Kidney (tissue), 14 donors: ENCODE measurements around the gene JPH3. TPM values are rescaled to one million over a fixed set of nuclear protein-coding genes. Genes with fewer than 3 reads are reported as not detected.
A peak's percentile ranks its signal among the peaks of the same experiment; 100 is the strongest.

Experiments
- DNase-seq, 5 donors: peaks; one replicate each; pipeline ENCODE4 v3.0.0-alpha.2; 2013 to 2020
- FAIRE-seq: peaks from 2 replicates; lab custom pipeline; 2012; peaks lifted over from hg19 to GRCh38; lab: Jason Lieb, UNC
- H3K27ac ChIP-seq, 2 donors: one replicate each; pipeline ENCODE4 v1.7.0; 2013; ENCODE audit warnings: low read depth in 2 of 2, low read length in 2 of 2, inconsistent platforms in 1 of 2
- H3K27me3 ChIP-seq: one replicate; pipeline ENCODE4 v1.7.1; 2013; ENCODE audit warnings: low read length, inconsistent platforms; ENCODE audit not compliant: control insufficient read depth, insufficient read depth
- H3K36me3 ChIP-seq, 3 donors: one replicate each; pipeline versions ENCODE4 v1.7.0 to v1.7.1; 2013; ENCODE audit warnings: low read length in 3 of 3, control low read depth in 1 of 3, inconsistent platforms in 1 of 3; ENCODE audit not compliant: insufficient read depth in 3 of 3, control insufficient read depth in 2 of 3
- H3K4me1 ChIP-seq, 3 donors: one replicate each; pipeline versions ENCODE4 v1.7.0 to v1.7.1; 2013; ENCODE audit warnings: low read length in 3 of 3, inconsistent platforms in 1 of 3, low read depth in 1 of 3; ENCODE audit not compliant: control insufficient read depth in 2 of 3, insufficient read depth in 2 of 3
- H3K4me3 ChIP-seq, 3 donors: one replicate each; pipeline versions ENCODE4 v1.7.0 to v1.8.1; 2013; ENCODE audit warnings: low read length in 3 of 3, control low read depth in 1 of 3, inconsistent platforms in 1 of 3
- H3K9ac ChIP-seq, 3 donors: one replicate each; pipeline versions ENCODE4 v1.7.0 to v1.7.1; 2013; ENCODE audit warnings: low read length in 3 of 3, control low read depth in 1 of 3, inconsistent platforms in 1 of 3
- H3K9me3 ChIP-seq, 3 donors: one replicate each; pipeline versions ENCODE4 v1.7.0 to v1.7.1; 2013; ENCODE audit warnings: low read length in 3 of 3, control low read depth in 1 of 3, inconsistent platforms in 1 of 3; ENCODE audit not compliant: control insufficient read depth in 2 of 3, insufficient read depth in 1 of 3
- intact Hi-C: fragments of 100-400 bp; cut with DNase I; formaldehyde crosslinking; loops from one replicate; pipeline ENCODE4 v1.11.1; 2022
- polyA plus RNA-seq: library from polyadenylated mRNA; stranded (reverse); fragments of 350-450 nt; fragmentation: Illumina TruSeq; extraction: RNeasy Lipid Tissue Mini Kit (QIAGEN cat#74804); gene quantifications from one replicate; pipeline ENCODE4 v1.2.3, GENCODE V29; 2014; ENCODE audit warnings: low read depth, low replicate concordance; ENCODE audit not compliant: insufficient read depth
- total RNA-seq: library from RNA; stranded (reverse); fragmentation: NEBNext Ultra II Directional; extraction: Animal tissue kit (Norgen Biotek cat#: 25700); gene quantifications from one replicate; pipeline ENCODE4 v1.2.1, GENCODE V29; 2021
- TF ChIP-seq, protein P1 (sequence below): IDR thresholded peaks from 3 replicates; pipeline ENCODE4 v1.5.1; 2012; ENCODE audit warnings: mild to moderate bottlenecking, moderate library complexity, borderline replicate concordance; ENCODE audit not compliant: insufficient read depth; ENCODE audit errors: extremely low read depth
- donor health status: control.
- donor health status: control.
- donor health status: control.
- donor health status: control.
- donor health status: control.
- donor health status: DM: yes; HTN: yes; CAD: no.
- donor health status: Normal renal cell carcinoma (clear cell type).

Gene JPH3
- total and polyA plus RNA-seq, 2 donors from 2014 or later: 0.69 TPM; not detected in 1

DNA sequence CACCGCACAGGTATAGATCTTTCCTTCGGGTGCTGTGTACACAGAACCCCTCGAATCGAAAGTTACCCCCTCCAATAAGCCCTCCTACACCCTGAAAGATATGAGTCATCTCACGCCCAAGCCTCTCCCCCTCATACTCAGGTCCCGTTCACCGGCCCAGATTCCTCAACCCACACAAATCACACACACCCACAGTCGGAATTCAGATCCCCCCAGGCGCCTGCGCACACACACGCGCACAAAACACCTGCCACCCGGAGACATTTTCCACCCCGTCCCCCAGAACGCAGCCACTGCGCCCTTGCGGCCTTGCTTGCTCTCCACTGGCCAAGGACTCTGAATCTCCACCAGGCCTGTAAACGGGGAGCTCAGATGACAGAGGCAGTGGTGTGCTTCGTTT lies 4.9 kb downstream of the JPH3 start:
- peak in 1 of 5 donors; percentile 22 for DNase-seq
- peaks cover 0 to 2% (median 0%) of the 10 kb centered on the region in 3 donors for H3K4me1 ChIP-seq
- no peak overlapping the region for H3K4me3 ChIP-seq
- no peaks in the 10 kb centered on the region for H3K36me3 ChIP-seq
- H3K9ac ChIP-seq: no peak overlapping the region
- intact Hi-C loops: no loop called here
- H3K27ac ChIP-seq: no peak overlapping the region
- no peak for FAIRE-seq
- H3K27me3 ChIP-seq: peaks cover 23% of the 10 kb centered on the region
- no peaks in the 10 kb centered on the region for H3K9me3 ChIP-seq
- TF ChIP-seq, protein P1, sequence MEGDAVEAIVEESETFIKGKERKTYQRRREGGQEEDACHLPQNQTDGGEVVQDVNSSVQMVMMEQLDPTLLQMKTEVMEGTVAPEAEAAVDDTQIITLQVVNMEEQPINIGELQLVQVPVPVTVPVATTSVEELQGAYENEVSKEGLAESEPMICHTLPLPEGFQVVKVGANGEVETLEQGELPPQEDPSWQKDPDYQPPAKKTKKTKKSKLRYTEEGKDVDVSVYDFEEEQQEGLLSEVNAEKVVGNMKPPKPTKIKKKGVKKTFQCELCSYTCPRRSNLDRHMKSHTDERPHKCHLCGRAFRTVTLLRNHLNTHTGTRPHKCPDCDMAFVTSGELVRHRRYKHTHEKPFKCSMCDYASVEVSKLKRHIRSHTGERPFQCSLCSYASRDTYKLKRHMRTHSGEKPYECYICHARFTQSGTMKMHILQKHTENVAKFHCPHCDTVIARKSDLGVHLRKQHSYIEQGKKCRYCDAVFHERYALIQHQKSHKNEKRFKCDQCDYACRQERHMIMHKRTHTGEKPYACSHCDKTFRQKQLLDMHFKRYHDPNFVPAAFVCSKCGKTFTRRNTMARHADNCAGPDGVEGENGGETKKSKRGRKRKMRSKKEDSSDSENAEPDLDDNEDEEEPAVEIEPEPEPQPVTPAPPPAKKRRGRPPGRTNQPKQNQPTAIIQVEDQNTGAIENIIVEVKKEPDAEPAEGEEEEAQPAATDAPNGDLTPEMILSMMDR: no peak

- no peak for FAIRE-seq
- no peak overlapping the region for H3K27ac ChIP-seq
- H3K27me3 ChIP-seq: peaks cover 23% of the 10 kb centered on the region
- H3K9me3 ChIP-seq: no peaks in the 10 kb centered on the region
- DNase-seq: peak in 1 of 5 donors; percentile 54
- intact Hi-C loops: no loop called here
- no peak overlapping the region for H3K9ac ChIP-seq
- no peaks in the 10 kb centered on the region for H3K36me3 ChIP-seq
- no peak overlapping the region for H3K4me3 ChIP-seq
- TF ChIP-seq, protein P1: no peak
- H3K4me1 ChIP-seq: peaks cover 0 to 2% (median 0%) of the 10 kb centered on the region in 3 donors
Observed at GRCh38 chr16:87607871-87608270, 5.6 kb downstream of the JPH3 start.

- no peak for FAIRE-seq
- intact Hi-C loops: no loop called here
- H3K4me1 ChIP-seq: no peaks in the 10 kb centered on the region
- H3K36me3 ChIP-seq: no peaks in the 10 kb centered on the region
- no peaks in the 10 kb centered on the region for H3K9me3 ChIP-seq
- no peak overlapping the region for H3K4me3 ChIP-seq
- TF ChIP-seq, protein P1: no peak
- no peak overlapping the region for H3K27ac ChIP-seq
- H3K27me3 ChIP-seq: peaks cover 19% of the 10 kb centered on the region
- peak; percentile 87 to 90 (median 89) for DNase-seq
- no peak overlapping the region for H3K9ac ChIP-seq
Observed at GRCh38 chr16:87608400-87608985, 6.2 kb downstream of the JPH3 start.

GRCh38 chr16:87610026-87610425 lies 7.7 kb downstream of the JPH3 start:
- Histone ChIP-seq H3K9me3 (no peaks in the 10 kb centered on the region), H3K36me3 (no peaks in the 10 kb centered on the region), H3K27ac (no peak overlapping the region), H3K9ac (no peak overlapping the region), H3K27me3 (peaks cover 12% of the 10 kb centered on the region), H3K4me1 (no peaks in the 10 kb centered on the region), H3K4me3 (no peak overlapping the region)
- DNase-seq (no peak), FAIRE-seq (no peak)
- intact Hi-C loops: no loop called here
- TF ChIP-seq, protein P1: no peak
